Neural cell (in vitro differentiated cells): Measurements from ENCODE around the gene ZBP1.

Experiments
- EP300 ChIP-seq: fragments of 450-650 bp; conservative IDR thresholded peaks from 2 replicates; pipeline ENCODE4 v1.6.1; 2014; ENCODE audit warnings: antibody characterized with exemption, mild to moderate bottlenecking, moderate library complexity; ENCODE audit not compliant: poor library complexity, severe bottlenecking
- EZH2 ChIP-seq: fragments of 200-600, 300-800 bp; shearing (Covaris generic), sonication (generic); IDR thresholded peaks from 2 replicates; pipeline ENCODE4 v1.6.1; 2014; ENCODE audit warnings: antibody characterized with exemption, low read length, borderline replicate concordance, mild to moderate bottlenecking; ENCODE audit not compliant: insufficient read depth, poor library complexity, severe bottlenecking
- MXI1 ChIP-seq: fragments of 450-650 bp; conservative IDR thresholded peaks from 2 replicates; pipeline ENCODE4 v1.6.1; 2014; ENCODE audit warnings: antibody characterized with exemption, mild to moderate bottlenecking; ENCODE audit not compliant: poor library complexity, severe bottlenecking
- POLR2AphosphoS5 ChIP-seq: IDR thresholded peaks from 2 replicates; pipeline ENCODE4 v1.6.1; 2012
- RAD21 ChIP-seq: fragments of 450-650 bp; conservative IDR thresholded peaks from 2 replicates; pipeline ENCODE4 v1.6.1; 2014; ENCODE audit warnings: antibody characterized with exemption, mild to moderate bottlenecking, moderate library complexity
- SMC3 ChIP-seq: fragments of 450-650 bp; conservative IDR thresholded peaks from 2 replicates; pipeline ENCODE4 v1.6.1; 2014; ENCODE audit warnings: antibody characterized with exemption, mild to moderate bottlenecking, moderate library complexity; ENCODE audit not compliant: poor library complexity
- TAF1 ChIP-seq: IDR thresholded peaks from 2 replicates; pipeline ENCODE4 v1.6.1; 2012; ENCODE audit warnings: low read depth
- TF ChIP-seq, protein P1 (sequence below): fragments of 450-650 bp; IDR thresholded peaks from 2 replicates; pipeline ENCODE4 v1.5.1; 2014; ENCODE audit warnings: antibody characterized with exemption, mild to moderate bottlenecking, moderate library complexity; ENCODE audit not compliant: poor library complexity, severe bottlenecking
- TF ChIP-seq, protein P2 (sequence below): IDR thresholded peaks from 2 replicates; pipeline ENCODE4 v1.6.1; 2012; ENCODE audit warnings: borderline replicate concordance

DNA sequence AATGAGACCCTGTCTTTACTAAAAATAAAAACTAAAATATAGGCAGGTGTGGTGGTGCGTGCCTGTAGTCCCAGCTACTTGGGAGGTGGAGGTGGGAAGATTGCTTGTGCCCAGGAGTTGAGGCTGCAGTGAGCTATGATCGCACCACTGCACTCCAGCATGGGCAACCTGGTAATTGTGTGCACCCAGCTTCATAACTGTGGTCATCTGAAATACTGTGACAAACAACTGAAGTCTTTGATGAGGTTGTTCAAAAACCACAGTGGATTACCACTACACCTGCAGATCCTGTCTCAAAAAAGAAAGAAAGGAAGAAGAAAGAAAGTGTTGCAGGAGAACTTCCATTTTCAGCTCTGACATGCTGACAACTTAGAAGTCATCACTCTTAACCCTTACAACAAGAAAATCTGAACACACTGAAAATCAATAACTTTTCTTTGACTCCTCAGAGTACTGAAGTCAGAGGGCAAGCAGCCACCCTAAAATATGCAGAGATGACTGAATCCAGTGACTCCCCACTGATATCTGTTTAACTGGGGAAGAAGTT is 13.8 kb upstream of the ZBP1 start:
- TF ChIP-seq, protein P1, sequence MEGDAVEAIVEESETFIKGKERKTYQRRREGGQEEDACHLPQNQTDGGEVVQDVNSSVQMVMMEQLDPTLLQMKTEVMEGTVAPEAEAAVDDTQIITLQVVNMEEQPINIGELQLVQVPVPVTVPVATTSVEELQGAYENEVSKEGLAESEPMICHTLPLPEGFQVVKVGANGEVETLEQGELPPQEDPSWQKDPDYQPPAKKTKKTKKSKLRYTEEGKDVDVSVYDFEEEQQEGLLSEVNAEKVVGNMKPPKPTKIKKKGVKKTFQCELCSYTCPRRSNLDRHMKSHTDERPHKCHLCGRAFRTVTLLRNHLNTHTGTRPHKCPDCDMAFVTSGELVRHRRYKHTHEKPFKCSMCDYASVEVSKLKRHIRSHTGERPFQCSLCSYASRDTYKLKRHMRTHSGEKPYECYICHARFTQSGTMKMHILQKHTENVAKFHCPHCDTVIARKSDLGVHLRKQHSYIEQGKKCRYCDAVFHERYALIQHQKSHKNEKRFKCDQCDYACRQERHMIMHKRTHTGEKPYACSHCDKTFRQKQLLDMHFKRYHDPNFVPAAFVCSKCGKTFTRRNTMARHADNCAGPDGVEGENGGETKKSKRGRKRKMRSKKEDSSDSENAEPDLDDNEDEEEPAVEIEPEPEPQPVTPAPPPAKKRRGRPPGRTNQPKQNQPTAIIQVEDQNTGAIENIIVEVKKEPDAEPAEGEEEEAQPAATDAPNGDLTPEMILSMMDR: no peak
- no peak for TF ChIP-seq RAD21
- no peak for TF ChIP-seq POLR2AphosphoS5
- TF ChIP-seq TAF1: no peak
- no peak for TF ChIP-seq EZH2
- TF ChIP-seq, protein P2, sequence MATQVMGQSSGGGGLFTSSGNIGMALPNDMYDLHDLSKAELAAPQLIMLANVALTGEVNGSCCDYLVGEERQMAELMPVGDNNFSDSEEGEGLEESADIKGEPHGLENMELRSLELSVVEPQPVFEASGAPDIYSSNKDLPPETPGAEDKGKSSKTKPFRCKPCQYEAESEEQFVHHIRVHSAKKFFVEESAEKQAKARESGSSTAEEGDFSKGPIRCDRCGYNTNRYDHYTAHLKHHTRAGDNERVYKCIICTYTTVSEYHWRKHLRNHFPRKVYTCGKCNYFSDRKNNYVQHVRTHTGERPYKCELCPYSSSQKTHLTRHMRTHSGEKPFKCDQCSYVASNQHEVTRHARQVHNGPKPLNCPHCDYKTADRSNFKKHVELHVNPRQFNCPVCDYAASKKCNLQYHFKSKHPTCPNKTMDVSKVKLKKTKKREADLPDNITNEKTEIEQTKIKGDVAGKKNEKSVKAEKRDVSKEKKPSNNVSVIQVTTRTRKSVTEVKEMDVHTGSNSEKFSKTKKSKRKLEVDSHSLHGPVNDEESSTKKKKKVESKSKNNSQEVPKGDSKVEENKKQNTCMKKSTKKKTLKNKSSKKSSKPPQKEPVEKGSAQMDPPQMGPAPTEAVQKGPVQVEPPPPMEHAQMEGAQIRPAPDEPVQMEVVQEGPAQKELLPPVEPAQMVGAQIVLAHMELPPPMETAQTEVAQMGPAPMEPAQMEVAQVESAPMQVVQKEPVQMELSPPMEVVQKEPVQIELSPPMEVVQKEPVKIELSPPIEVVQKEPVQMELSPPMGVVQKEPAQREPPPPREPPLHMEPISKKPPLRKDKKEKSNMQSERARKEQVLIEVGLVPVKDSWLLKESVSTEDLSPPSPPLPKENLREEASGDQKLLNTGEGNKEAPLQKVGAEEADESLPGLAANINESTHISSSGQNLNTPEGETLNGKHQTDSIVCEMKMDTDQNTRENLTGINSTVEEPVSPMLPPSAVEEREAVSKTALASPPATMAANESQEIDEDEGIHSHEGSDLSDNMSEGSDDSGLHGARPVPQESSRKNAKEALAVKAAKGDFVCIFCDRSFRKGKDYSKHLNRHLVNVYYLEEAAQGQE: no peak
- no peak for TF ChIP-seq EP300
- no peak for TF ChIP-seq SMC3
- TF ChIP-seq MXI1: no peak
